NCI-H2171 treated with DMSO at 0.1 percent for 48 hours (cell line): ENCODE measurements around the gene RNF223.
A peak's percentile ranks its signal among the peaks of the same experiment; 100 is the strongest.

Experiments used
- DNase-seq: peaks from one replicate; lab custom pipeline; 2025; lab: John Stamatoyannopoulos, UW

RNF223 gene

DNA sequence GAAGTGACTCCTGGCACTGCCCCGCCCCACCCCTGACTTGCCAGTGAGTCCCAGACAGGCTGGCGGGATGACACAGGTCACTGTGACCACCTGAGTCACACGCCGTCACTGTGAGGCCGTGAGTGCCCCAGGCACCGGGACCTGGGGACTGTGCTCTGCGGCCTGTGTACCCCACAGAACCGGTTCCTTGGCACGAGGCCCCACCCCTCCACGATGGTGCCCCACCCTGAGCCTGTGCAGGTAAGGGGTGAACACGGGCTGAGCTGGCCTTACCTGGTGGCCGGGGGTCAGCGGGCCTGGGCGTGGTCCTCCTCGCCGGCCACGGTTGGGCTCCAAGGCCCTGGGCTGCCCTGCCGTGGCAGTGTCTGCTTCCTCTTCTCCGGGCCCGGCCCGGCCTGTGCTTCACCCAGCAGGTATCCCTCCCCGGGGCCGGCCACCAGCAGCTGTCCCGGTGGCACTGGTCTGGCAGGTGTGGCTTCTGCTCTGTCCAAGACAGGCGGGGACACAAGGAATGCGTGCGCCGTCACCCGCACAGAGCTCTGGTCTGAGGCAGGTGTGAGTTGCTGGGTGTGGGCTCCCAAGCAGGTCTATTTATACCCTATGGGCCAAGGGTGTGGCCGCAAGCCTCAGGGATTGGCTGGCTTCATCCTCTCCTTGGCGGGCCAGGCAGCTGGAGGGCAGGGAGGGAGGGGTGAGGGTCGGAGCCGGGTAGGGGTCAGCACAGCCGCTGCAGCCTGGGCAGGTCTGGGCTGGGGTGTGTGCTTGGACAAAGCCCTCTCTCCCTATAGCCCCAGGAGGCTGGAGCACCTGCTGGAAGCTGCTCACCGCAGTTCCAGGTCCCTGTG lies at the start of gene RNF223:
TSS of gene RNF223 (minus strand) at position 564 of the 845 bp plus-strand sequence. CDS start 1,740 bp downstream, outside the sequence.
- no peak for DNase-seq

DNA sequence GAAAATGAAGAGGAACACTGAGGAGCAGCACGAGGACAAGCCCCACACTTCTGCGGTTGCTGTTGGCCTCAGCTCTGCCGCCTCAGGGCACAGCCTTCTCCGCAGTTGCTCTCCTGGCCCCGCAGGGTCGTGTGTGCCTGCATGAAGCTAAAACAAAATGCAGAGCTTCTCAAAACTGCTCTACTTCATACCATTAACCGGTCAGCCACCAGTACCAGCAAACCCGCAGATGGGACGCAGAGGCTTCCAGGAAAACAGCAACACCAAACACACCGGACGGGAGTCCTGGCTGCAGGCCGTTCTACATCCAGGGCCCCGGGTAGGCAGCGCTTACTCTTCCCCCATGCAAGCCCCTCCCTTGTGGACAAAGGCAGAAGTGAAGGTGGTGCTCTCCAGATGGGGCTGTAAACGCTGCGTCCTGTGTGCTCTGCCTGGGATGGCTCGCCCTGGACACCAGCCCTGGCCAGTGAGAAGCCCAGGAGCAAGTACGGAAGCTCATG lies 48.9 kb upstream of the RNF223 start:
- no peak for DNase-seq

DNA sequence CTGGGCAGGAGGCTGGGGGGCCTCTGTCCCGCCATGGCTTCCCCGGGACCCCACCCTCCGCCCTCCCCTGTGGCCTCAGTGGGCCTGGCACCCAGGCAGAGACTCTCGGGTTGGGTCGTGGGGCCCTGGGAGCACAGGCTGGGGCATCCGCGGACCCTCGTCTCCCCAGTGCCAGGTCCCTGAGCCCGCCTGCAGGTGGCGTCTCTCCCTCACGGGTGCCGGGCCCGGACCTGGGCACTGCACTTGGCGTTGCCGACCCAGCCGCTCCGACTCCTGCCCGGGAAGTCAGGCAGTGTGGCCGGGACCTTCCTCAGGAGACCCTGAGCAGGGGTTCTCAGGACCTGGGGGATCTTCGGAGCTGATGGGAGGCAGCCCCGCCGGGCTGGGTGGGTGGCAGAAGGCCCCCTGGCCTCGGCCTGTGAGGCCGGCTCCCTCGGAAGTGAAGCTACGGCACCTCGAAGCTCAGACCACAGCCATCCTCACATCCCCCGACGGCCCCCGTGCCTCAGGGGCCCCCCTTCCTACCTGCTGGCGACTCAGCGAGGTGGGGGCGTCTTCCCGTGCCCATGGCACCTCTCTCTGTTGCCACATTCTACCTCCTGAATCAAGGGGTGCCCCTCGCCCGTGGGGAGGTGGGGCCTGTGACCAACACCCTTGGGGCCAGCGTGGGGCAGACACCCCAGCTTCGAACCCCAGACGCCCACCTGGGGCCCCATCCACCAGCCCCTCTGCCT lies 48.1 kb upstream of the RNF223 start:
- DNase-seq = peak; percentile 53

DNA sequence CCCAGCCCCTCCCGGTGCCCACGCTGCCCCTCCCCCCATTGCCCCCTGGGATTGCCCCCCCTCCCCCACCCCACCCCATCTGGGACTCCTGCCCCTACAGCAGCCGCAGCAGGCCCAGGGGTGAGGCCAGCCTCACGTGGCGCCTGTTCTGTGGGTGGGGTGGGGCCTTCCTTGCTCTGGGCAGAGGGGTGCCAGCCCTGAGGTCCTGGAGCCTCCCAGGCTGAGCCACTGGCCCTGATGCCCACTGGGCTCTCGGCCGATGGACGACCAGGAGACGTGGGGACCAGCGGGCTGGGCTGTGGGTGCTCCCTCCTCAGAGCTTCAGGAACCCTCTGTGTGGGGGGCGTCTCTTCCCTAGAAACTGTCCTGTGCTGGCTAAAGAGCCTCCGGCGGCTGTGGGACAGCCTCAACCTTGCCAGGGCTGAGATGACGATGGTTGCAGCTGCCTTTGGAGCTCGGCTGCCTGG lies 47.5 kb upstream of the RNF223 start:
- DNase-seq = peak; percentile 47

DNA sequence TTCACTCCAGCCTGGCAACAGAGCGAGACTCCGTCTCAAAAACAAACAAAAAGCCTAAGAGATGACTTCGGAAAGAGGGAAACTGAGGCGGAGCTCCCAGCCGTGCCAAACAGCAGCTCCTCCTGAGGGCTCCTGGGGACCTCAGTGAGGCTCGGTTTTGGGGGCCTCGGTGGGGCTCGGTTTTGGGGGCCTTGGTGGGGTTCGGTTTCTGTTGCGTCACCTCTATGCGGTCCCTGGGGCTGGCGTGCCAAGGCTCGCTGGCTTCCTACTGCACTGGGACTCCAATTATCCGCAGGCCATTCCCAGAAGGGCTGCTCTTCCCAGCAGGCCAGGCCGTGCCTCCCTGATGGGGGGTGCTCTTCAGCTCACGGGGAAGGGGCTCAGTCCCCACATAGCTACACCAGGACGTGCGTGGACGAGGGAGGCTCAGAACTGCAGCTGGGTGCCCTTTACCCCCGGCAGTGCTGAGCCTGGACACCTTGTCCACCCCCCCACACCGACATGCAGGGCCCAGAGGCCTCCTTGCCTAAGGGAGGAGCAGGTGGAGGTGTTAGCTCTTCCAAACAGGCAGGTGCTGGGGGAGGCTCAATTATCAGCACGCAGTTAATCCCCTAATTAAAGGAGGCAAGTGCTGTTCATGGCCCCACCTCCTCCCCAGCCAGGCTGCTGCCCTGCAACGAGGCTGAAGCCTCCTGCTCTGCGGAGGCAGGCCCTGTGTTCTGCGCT lies 46.9 kb upstream of the RNF223 start:
- DNase-seq = peak; percentile 79

DNA sequence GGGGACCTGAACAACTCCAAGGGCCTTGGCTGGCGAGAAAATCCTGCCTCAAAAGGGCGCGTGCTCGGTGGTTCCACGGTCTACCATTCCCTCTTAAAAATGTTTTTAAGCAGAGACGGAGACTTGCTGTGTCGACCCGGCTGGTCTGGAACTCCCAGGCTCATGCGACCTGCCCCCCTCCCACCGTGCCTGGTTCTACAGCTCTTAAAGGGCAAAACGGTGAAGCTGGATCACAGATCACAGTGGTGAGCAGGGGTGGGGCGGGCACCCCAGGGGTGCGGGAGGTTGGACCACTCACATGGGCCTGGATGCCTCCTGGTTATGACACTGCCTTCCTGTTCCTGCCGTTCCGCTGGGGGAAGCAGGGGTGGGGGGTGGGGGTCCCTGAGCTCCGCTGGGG lies 46.0 kb upstream of the RNF223 start:
- DNase-seq = no peak

DNA sequence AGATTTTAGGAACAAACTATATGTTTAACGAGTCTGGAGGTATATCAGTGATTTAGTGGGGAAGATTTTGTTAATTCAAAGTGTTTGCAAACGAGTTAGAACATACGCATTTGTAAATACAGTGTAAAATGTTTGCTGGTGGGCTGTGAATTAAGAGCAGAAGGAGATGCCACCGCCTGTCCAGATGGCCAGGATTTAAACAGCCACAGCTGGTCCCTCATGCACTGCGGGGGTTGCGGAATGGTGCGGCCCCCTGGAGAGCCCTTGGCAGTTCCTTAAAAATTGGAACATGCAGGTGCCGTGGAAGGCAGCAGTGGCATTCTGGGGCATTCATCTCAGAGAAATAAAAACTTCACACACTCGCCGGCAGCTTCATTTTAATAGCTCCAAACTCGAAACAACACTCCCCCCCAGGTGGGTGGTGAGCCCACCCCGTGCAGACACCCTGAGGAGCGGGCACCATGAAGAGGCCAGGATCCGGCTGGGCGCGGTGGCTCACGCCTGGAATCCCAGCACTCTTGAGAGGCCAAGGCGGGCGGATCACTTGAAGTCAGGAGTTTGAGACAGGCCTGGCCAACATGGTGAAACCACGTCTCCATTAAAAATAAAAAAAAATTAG lies 45.3 kb upstream of the RNF223 start:
- DNase-seq = peak; percentile 74

DNA sequence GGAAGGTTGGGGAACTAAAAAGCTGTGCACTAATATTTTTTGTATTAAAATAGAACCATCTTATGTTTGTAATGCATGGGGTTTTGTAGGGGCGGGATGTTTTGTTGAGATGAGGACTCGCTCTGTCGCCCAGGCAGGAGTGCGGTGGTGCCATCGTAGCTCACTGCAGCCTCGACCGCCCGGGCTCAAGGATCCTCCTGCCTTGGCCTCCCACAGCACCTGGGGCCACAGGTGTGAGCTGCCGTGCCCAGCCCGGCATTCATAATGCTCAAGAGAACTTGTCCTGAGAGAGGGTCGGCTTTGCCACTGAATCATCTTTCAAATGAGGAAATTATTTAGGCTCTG lies 44.7 kb upstream of the RNF223 start:
- DNase-seq = no peak

DNA sequence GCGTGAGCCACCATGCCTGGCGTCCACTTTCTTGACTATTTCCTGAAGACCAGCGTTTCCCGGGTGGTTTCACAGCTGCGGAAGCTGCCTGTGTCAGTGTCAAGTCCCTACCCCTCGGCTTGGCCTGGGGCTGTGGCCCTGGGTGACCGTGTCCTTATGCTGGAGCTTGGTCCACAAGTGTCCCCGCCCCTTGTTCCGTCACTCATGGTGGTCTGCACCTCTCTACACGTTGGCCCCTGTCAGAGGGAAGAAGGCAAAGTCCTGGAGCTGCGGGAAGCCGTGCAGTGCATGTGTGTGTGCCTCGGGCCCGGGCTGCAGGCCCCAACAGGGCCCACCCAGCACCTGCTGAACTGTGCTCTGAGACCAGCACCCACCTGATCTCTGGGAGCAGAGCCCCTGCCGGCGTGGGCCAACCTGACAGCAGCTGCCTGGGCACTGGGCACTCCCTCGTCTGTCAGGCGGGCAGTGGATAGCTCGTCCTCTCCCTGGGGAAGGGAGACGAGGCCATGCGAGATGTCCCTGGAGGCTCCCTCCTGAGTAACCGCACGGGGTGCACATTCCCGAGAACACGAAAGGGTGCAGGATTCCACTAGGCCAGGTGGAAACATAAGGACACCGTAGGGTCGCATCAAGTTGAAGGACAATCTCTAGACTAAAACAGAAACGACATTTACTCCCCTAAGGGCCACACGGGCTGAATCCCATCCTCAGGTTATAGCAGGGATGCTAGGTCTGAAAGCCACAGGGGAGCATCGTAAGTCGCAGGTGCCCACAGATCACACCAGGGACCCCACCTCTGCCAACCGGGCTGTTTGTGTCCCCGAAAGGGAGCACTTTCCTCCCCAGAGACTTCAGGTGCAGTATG lies 44.1 kb upstream of the RNF223 start:
- DNase-seq = peak; percentile 6

DNA sequence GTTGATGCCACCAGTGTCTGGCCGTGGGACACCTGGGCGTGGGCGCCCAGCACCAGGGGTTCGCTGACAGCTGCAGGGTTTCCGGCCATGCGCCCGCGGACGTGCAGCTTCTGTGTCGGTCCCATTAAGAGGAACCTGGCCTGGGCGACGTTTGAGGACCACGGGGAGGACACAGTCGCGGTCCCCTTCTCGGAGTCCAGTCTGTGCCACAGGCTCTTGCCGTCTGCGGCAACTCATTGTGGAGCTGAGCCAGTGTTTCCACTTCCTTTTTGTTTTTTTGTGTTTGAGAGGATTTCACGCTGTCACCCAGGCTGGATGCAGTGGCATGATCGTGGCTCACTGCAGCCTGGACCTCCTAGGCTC lies 43.3 kb upstream of the RNF223 start:
- no peak for DNase-seq

DNA sequence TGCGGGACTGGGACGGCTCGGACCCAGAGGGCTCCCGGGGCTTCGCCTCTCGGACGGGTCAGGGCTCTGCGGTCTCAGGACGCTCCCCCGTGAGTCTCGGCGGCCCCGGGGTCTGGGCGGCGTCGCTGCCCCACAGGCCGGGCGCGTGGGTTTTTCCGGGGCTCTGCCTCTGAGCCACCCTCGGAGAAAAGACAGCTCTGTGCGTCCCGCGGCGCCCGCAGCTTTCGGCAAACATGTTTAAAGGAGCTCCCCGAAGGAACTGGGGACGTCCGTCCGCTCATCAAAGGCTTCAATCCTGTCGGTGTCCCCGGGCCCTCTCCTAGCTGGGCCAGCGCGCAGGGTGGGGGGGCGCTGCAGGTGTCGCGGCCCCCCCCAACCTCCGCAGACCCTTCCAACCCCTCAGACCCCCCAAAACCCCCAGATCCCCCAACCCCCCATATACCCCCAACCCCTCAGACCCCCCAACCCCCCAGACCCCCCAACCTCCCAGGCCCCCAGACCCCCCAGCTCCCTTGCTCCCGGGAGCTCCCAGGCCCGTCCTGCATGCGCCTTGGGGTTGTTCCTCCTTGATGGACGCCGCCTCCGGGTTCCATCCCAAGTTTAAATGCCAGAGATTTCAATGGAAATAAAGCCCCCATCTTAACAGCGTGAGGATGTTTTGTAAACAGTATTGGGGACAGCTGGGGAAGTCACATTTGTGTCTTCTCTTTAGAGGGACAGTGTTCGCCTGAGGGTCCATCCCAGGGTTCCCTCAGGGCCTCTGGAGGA lies 42.8 kb upstream of the RNF223 start:
- no peak for DNase-seq

DNA sequence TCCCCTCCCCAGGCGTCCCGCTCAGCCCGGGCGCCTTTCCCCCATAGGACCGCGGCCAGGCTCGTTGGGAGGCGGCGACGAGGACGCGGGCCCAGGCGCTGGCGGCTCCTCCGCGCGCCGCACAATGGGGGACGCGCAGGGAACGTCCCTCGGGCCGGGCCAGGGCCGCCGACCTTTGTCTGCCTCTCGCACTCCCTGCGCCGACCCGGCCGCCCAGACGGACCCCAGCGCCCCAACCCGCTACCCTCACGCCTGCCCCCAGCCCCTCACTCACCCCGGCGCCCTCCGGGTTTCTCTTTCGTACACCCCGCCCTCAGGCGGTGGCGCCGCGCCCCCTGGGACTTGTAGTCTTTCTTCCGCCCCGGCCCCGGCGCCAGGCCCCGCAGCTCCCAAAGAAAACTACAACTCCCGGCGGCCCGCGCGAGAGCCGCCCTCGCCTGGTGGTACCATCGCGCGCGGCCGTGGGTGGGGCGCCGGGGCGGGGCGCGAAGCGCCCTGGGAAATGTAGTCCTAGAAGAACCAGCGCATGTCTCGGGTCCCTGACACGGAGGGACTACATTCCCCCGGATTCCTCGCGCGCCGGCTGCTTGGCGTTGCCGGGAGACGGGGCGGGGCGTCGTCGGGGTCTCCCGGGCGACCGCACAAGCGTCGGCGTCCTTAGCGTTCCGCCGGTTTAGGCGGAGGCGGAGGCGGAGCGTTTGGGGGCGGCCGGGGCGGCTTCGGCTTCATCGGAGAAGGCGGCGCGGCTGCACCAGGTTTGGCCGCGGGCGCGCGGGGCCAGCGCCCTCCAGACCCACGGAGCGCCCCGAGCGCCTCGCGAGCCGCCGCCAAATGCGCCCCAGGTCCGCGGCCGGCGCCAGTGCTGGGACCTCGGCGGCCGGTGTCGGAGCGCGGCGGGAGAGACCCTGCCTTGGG lies 41.9 kb upstream of the RNF223 start, which contains the start of gene C1orf159:
TSS of gene C1orf159 (minus strand) at position 304 of the 915 bp plus-strand sequence. CDS start 24,546 bp downstream, outside the sequence.
- peak; percentile 98 for DNase-seq

DNA sequence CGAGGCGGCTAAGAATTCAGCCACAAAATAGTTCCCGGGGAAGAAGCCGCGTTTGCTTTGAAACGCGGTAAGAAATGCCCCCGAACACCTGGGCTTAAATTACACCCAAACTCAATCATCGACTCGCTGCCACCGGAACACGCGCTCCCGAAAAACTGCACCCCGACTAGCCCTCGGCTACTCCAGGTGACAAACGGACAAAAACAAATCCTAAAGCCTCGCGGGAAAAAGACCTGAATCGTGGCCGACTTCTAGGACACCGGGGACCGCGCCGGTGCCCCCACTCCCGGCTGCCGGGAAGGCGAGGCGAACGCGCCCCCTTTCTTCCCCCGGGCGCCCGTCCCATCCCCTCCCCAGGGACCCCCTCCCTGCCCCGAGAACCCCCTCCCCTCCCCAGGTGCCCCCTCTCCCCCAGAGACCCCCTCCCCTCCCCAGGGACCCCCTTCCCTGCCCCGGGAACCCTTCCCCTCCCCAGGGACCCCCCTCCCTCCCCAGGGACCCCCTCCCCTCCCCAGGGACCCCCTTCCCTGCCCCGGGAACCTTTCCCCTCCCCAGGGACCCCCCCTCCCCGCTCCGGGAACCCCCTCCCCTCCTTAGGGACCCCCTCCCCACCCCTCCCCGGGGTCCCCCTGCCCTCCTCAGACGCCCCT lies 41.2 kb upstream of the RNF223 start:
- DNase-seq = no peak

DNA sequence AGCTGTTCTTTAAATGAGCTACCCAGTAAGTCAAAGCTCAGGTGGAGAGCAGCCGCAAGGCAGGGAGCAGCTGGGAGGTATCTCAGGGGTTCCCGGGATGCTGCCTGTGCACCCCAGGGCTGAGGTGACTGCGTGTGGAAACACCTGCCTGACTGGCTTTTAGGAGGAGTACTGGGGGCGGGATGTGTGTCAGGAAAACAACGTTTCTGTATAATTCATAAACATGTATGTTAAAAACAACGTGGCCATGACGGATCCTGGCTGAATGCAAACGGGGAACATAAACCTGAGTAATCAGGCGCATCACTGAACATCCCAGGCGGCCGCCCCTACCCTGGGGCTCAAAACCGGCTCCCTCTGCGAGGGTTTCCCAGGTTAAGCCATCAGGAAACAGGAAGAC lies 40.3 kb upstream of the RNF223 start:
- no peak for DNase-seq

DNA sequence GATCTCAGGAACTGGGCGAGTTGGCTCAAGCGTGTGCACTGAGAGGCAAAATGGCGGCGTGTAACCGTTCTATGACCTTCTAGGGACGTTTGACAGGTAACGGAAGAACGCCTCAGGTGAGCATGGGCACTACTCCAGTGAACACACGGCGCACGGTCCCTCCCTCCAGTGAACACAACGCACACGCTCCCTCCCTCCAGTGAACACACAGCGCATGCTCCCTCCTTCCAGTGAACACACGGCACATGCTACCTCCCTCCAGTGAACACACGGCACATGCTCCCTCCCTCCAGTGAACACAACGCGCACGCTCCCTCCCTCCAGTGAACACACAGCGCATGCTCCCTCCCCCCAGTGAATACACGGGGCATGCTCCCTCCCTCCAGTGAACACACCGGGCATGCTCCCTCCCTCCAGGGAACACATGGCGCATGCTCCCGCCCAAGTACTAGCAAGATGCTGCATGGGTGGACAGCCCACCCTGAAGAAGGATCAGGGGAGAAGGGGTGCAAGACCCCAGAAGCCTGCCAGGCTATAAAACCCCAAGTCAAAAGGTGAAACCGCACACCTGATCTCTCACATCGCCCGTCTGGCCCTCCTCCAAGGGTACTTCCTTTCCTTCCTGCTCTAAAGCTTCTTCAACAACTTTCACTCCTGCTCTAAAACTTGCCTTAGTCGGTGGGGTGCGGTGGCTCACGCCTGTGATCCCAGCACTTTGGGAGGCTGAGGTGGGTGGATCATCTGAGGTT lies 38.3 kb upstream of the RNF223 start:
- no peak for DNase-seq

DNA sequence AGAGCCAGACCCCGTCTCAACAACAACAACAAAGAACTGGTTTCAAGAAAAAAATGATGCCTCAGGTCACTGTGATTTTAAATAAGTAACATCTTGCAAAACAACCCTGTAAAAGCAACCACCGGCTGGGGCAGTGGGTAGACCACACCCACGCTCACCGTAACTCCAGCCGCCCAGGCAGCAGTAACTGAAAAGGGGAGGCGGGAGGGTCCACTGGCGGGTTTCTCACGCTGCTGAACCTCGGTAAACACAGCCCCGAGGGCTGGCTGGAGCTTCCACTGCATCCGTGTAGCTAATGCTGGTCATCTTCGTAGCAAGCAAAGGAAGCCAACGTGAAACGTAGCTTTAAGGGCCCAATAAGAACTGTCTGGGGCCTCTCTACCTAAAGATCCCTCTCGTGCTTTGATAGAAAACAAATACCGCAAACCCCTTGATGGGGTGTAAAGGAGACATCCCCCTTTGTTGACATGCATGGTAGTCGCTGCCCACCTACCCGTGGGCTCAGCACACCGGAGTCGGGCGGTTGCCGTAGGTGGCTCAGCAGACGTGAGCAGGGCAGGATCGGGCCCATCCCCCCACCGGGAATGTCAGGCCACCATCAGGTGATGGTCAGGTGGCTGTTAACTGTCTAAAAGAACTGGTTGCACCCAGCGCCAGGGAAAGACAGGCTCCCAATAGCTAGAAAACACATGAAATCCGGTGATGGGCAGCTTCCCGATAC lies 37.6 kb upstream of the RNF223 start:
- no peak for DNase-seq

DNA sequence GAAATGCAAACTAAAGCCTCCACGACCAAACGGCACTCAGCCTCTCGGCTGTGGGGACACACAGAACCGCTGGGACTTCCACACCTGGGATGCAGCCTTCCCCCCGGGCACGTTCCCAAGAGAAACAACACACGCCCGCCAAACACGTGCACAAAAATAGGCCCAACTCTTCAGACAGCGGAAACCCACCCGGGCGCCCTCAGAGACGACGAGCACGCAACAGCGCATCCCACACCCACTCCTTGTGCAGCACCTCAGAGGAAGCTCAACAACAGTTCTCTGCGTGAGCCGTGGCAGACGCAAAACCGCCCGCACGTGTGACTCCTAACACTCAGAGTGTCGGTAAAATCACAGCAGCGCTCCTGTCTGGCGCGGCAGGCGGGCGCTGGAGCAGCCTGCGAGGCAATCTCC lies 36.5 kb upstream of the RNF223 start:
- DNase-seq = no peak
